Activated T-cell treated with anti-CD3 and anti-CD28 coated beads, Interleukin-2, amount 50 U/mL, for 24 hours (primary cell): ENCODE data around the gene MCCC2.
"Not testable (repeated sequence)": the region's sequence is repeated elsewhere in the genome, so short reads cannot be mapped to it uniquely, and the experiment has no call there.

Experiments
- DNase-seq: peaks from one replicate; pipeline ENCODE4 v3.0.0-alpha.2; 2020
- H3K27ac Mint-ChIP-seq: 2 replicates; pipeline ENCODE4 v1.8.0; 2020; ENCODE audit warnings: mild to moderate bottlenecking, mixed read lengths
- H3K27me3 Mint-ChIP-seq: 2 replicates; pipeline ENCODE4 v1.8.0; 2020; ENCODE audit warnings: mixed read lengths
- H3K36me3 Mint-ChIP-seq: 2 replicates; pipeline ENCODE4 v1.8.0; 2020; ENCODE audit warnings: low read depth, mixed read lengths
- H3K4me1 Mint-ChIP-seq: 2 replicates; pipeline ENCODE4 v1.8.0; 2020; ENCODE audit warnings: low read depth, mixed read lengths
- H3K4me3 Mint-ChIP-seq: 2 replicates; pipeline ENCODE4 v1.8.0; 2020; ENCODE audit warnings: mild to moderate bottlenecking, moderate library complexity, mixed read lengths
- H3K9me3 Mint-ChIP-seq: 2 replicates; pipeline ENCODE4 v1.8.0; 2020; ENCODE audit warnings: mixed read lengths

Gene MCCC2

GRCh38 chr5:71663191-71663969 lies 76.2 kb downstream of the MCCC2 start:
- DNase-seq = no peak
- Mint-ChIP-seq H3K27ac (no peak overlapping the region), H3K9me3 (no peaks in the 10 kb centered on the region), H3K36me3 (peaks cover 2% of the 10 kb centered on the region), H3K4me1 (no peaks in the 10 kb centered on the region), H3K27me3 (no peaks in the 10 kb centered on the region), H3K4me3 (no peak overlapping the region)

DNA sequence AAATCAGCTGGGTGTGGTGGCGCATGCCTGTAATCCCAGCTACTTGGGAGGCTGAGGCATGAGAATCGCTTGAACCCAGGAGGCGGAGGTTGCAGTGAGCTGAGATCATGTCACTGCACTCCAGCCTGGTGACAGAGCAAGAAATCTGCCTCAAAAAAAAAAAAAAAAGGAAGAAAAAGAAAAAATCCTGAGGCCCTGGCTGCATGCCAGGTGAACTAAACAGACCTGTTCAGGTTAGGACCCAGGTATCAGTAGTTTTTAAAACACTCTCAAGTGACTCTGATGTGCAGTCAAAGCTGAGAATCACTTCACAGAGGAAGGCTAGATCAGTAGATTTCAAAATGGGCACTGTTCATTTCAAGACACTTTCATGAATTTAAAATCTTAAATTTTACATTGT lies 77.5 kb downstream of the MCCC2 start:
- H3K36me3 Mint-ChIP-seq, H3K27me3 Mint-ChIP-seq, H3K4me3 Mint-ChIP-seq, DNase-seq, H3K4me1 Mint-ChIP-seq, H3K9me3 Mint-ChIP-seq, H3K27ac Mint-ChIP-seq: not testable (repeated sequence)

DNA sequence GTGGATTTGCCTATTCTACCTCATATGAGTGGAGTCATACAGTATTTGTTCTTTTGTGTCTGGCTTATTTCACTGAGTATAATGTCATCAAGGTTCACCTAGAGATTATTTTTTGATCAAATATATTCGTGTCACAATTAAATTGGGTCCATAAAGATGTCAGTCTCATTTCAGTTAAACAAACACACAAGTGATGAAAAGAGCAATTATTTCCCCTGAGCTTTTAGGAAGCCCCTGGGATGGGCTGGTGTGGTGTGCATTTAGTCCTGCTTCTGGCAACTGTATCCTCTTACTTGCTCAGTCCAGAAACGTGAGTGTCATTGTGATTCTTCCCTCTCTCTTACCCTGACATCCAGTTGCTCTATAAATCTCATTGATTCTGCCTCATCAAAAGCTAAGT lies 79.2 kb downstream of the MCCC2 start:
- no peak for DNase-seq
- peaks cover 10% of the 10 kb centered on the region for H3K27me3 Mint-ChIP-seq
- H3K27ac Mint-ChIP-seq = no peak overlapping the region

DNA sequence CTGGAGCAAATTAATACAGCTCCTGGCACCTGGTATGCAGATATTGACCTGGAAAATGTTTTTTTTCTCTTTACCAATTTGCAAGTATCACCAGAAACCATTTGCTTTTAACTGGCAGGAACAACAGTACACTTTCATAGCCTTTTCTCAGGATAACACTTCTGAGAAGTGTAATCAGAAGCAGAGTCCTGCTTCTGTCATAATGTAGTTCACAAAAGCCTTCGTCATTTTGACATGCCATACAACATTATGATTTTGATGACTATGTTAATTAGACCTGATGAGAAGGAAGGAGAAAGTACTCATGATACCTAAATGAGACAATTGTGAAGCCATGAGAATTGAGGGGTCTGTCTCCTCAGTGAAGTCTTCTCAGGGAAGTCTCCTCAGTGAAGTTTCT lies 90.8 kb downstream of the MCCC2 start:
- Mint-ChIP-seq H3K4me3 (no peak overlapping the region), H3K36me3 (no peaks in the 10 kb centered on the region), H3K27ac (no peak overlapping the region), H3K27me3 (peaks cover 65% of the 10 kb centered on the region), H3K4me1 (no peaks in the 10 kb centered on the region), H3K9me3 (no peaks in the 10 kb centered on the region)
- DNase-seq = no peak

More for the DNA sequence above, 79.2 kb downstream of the MCCC2 start:
- H3K36me3 Mint-ChIP-seq = no peaks in the 10 kb centered on the region
- H3K4me3 Mint-ChIP-seq = no peak overlapping the region
- no peaks in the 10 kb centered on the region for H3K4me1 Mint-ChIP-seq
- H3K9me3 Mint-ChIP-seq = no peaks in the 10 kb centered on the region

DNA sequence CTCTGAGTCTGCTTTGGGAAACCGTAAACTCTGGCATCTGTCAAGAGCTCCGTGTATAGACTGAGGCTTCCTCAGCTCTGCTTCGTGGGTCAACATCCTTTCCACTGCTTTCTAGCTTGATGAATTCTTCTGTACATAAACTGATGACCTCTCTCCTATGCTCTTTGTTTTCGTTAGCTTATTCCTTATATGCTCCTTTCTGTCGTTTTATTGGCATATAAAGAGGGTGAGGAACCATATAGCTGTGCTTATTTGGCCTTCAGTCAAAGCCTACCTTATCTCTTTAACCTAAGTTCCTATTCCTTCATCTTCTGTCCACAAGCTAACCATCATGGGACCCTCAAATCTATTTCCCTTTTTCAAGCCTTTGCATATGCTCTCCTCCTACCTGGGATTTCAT lies 92.6 kb downstream of the MCCC2 start:
- DNase-seq = no peak
- Mint-ChIP-seq H3K4me3 (no peak overlapping the region), H3K27ac (no peak overlapping the region), H3K36me3 (no peaks in the 10 kb centered on the region), H3K9me3 (peaks cover 3% of the 10 kb centered on the region), H3K4me1 (no peaks in the 10 kb centered on the region), H3K27me3 (peaks cover 66% of the 10 kb centered on the region)

DNA sequence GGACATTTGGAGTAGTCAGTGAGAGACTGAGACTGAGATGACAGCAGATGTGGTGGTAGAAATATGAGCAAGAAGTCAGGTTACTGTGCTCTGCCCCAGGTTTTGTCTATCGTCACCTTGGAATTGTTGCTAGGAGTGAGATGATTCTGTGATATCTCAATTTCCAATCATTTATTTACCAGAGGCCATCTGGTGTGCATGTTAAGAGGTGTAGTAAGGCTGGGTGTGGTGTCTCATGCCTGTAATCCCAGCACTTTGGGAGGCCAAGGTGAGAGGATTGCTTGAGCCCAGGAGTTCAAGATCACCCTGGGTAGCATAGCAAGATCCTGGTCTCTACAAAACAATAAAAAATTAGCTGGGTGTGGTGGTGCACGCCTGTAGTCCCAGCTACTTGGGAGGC lies 93.4 kb downstream of the MCCC2 start:
- no peak for DNase-seq
- Mint-ChIP-seq H3K4me1 (no peaks in the 10 kb centered on the region), H3K9me3 (peaks cover 11% of the 10 kb centered on the region), H3K27me3 (peaks cover 70% of the 10 kb centered on the region), H3K27ac (no peak overlapping the region), H3K36me3 (no peaks in the 10 kb centered on the region), H3K4me3 (no peak overlapping the region)

DNA sequence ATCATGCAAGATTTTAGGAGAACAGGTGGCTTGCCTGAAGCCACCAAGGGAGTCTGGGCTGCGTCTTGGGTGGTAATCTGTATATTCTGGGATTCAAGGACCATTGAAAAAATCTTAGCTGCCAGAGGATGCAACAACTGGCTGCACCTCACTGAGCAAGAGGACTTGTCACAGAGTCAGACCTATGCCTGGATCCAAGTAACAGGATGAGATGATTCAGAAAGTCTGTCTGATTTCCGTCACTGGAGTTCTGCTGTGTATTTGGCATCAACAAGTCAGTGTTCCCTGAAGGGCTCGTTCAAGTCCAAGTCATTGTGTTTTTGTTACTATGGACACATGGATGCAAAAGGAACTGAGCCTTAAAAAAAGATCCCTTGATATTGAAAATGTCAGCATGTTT lies 94.2 kb downstream of the MCCC2 start:
- no peak overlapping the region for H3K27ac Mint-ChIP-seq
- no peak for DNase-seq
- no peak overlapping the region for H3K4me3 Mint-ChIP-seq
- peaks cover 72% of the 10 kb centered on the region for H3K27me3 Mint-ChIP-seq
- H3K36me3 Mint-ChIP-seq = no peaks in the 10 kb centered on the region
- no peaks in the 10 kb centered on the region for H3K4me1 Mint-ChIP-seq
- H3K9me3 Mint-ChIP-seq = peaks cover 12% of the 10 kb centered on the region

GRCh38 chr5:71684309-71684708 lies 97.2 kb downstream of the MCCC2 start:
- Mint-ChIP-seq H3K36me3 (no peaks in the 10 kb centered on the region), H3K27ac (no peak overlapping the region), H3K4me1 (no peaks in the 10 kb centered on the region), H3K4me3 (no peak overlapping the region), H3K9me3 (peaks cover 12% of the 10 kb centered on the region), H3K27me3 (peaks cover 65% of the 10 kb centered on the region)
- no peak for DNase-seq

- H3K36me3 Mint-ChIP-seq = no peaks in the 10 kb centered on the region
Measured at GRCh38 chr5:71693828-71694427, 106.8 kb downstream of the MCCC2 start.

GRCh38 chr5:71695071-71695470 lies 107.9 kb downstream of the MCCC2 start:
- H3K36me3 Mint-ChIP-seq = no peaks in the 10 kb centered on the region
- no peak overlapping the region for H3K4me3 Mint-ChIP-seq
- no peak overlapping the region for H3K27ac Mint-ChIP-seq
- no peak for DNase-seq
- peaks cover 9% of the 10 kb centered on the region for H3K4me1 Mint-ChIP-seq
- peaks cover 5% of the 10 kb centered on the region for H3K9me3 Mint-ChIP-seq
- H3K27me3 Mint-ChIP-seq = peaks cover 4% of the 10 kb centered on the region

More at GRCh38 chr5:71693828-71694427, 106.8 kb downstream of the MCCC2 start:
- Mint-ChIP-seq H3K4me3 (no peak overlapping the region), H3K27ac (no peak overlapping the region), H3K4me1 (peaks cover 9% of the 10 kb centered on the region), H3K27me3 (peaks cover 4% of the 10 kb centered on the region), H3K9me3 (peaks cover 5% of the 10 kb centered on the region)
- no peak for DNase-seq

- Mint-ChIP-seq H3K27ac (no peak overlapping the region), H3K27me3 (peaks cover 4% of the 10 kb centered on the region), H3K9me3 (peaks cover 5% of the 10 kb centered on the region), H3K36me3 (no peaks in the 10 kb centered on the region), H3K4me3 (no peak overlapping the region), H3K4me1 (peaks cover 9% of the 10 kb centered on the region)
- no peak for DNase-seq
Measured at GRCh38 chr5:71695595-71695994, 108.5 kb downstream of the MCCC2 start.

DNA sequence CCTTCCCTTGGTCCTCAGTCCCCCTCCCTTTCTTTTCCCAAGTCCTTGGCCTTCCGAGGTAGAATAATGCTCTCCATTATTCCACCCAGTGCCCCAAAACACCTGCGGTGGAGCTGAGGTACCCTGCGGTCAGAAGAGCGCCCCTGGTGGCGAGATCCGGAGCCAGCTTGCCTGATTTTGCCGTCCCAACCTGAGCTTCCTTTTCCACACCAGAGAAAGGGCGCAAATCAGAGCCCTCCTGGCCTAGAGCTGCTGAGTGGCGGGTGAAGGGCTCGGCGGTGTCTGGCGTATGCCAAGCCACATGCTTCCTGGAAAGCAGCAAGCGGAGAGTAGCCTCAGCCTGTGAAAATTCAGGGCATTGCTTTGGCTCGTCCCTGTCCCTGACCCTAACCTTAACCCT lies 110.8 kb downstream of the MCCC2 start:
- H3K36me3 Mint-ChIP-seq = no peaks in the 10 kb centered on the region
- peaks cover 9% of the 10 kb centered on the region for H3K4me1 Mint-ChIP-seq
- no peak for DNase-seq
- H3K4me3 Mint-ChIP-seq = no peak overlapping the region
- H3K27ac Mint-ChIP-seq = no peak overlapping the region
- H3K27me3 Mint-ChIP-seq = peaks cover 10% of the 10 kb centered on the region
- peaks cover 5% of the 10 kb centered on the region for H3K9me3 Mint-ChIP-seq

DNA sequence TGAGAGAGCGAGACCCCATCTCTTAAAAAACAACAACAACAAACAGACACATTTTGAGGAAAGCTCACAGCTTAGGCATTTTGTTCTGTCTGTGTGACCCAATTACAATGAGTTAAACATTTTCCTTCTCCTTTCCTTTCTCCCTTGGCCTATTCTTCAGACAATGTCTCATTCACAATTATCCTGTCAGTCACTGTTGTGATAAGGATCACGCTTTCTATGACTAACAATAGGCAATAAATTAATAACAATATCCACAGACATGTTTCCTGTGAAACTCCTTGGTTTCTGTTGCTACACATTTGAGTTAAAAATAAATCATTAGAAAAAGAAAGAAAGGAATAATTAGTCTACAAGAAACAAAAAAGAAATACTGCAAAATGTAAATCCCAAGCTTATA lies 112.1 kb downstream of the MCCC2 start:
- Mint-ChIP-seq H3K27me3 (peaks cover 11% of the 10 kb centered on the region), H3K27ac (no peak overlapping the region), H3K9me3 (peaks cover 5% of the 10 kb centered on the region), H3K36me3 (no peaks in the 10 kb centered on the region), H3K4me3 (no peak overlapping the region), H3K4me1 (peaks cover 9% of the 10 kb centered on the region)
- DNase-seq = no peak

- peaks cover 5% of the 10 kb centered on the region for H3K9me3 Mint-ChIP-seq
- no peaks in the 10 kb centered on the region for H3K36me3 Mint-ChIP-seq
- H3K27ac Mint-ChIP-seq = no peak overlapping the region
- peaks cover 8% of the 10 kb centered on the region for H3K27me3 Mint-ChIP-seq
- no peak for DNase-seq
- H3K4me3 Mint-ChIP-seq = no peak overlapping the region
- H3K4me1 Mint-ChIP-seq = peaks cover 8% of the 10 kb centered on the region
Measured at GRCh38 chr5:71699751-71700150, 112.6 kb downstream of the MCCC2 start.

GRCh38 chr5:71700803-71701202 lies 113.7 kb downstream of the MCCC2 start:
- DNase-seq = no peak
- H3K36me3 Mint-ChIP-seq = no peaks in the 10 kb centered on the region
- no peak overlapping the region for H3K4me3 Mint-ChIP-seq
- peaks cover 8% of the 10 kb centered on the region for H3K4me1 Mint-ChIP-seq
- no peak overlapping the region for H3K27ac Mint-ChIP-seq
- H3K9me3 Mint-ChIP-seq = peaks cover 5% of the 10 kb centered on the region
- H3K27me3 Mint-ChIP-seq = peaks cover 9% of the 10 kb centered on the region
